T-helper 22 cell (primary cell): ENCODE results near the gene PLSCR2.
"Not testable (repeated sequence)": the region's sequence is repeated elsewhere in the genome, so short reads cannot be mapped to it uniquely, and the experiment has no call there.

Experiments
- DNase-seq: peaks from one replicate; pipeline ENCODE4 v3.0.0-alpha.2; 2020; ENCODE audit warnings: low read depth

PLSCR2 gene

DNA sequence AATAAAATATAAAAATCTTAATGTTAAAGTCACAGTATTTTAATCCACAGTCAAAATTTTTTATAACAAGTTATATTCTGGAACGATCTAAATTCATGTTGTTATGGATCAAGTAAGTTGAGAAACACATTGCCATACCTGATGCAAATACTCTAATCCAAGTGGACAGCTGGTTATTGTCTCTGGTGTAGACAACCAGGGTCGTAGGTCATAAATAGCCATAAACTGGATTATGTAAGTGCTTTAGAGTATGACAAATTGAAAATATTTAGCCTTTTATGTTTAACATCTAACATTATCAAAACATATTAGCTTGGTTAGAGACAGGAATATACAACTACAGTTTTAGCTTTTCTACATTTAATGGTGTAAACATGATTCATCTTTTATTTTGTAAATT lies 53.0 kb downstream of the PLSCR2 start:
- no peak for DNase-seq

DNA sequence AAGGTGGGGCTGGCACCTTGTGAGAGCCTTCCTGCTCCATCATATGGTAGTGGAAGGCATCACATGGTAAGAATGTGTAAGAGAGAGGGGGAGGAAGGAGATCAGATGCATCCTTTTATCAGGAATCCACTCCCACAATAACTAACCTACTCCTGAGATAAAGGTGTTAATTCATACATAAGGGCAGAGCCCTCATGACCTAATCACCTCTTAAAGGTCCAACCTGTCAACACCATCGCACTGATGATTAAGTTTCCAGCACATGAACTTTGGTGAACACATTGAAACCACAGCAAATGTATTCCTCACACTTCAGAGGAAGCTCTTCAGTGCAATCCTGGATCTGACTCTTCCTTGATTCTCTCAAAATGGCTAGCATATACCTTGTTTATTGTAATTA lies 55.4 kb downstream of the PLSCR2 start:
- no peak for DNase-seq

DNA sequence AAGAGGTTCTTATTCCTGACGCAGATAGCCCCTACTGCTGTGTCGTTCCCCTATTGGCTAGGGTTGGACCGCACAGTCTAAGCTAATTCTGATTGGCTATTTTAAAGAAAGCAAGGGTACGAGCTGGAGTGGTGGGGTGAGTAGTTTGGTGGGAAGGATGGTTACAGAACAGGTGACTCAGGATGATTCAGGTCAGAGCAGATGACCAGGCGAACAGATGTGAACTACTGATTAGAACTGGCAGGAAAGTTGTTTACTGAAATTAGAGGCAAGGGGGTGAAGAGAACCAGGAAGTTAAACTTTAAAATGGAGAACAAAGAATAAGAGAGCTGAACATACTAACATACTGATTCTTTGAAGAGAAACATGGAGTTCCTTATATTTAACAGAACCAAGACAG lies 56.6 kb downstream of the PLSCR2 start:
- DNase-seq: not testable (repeated sequence)

DNA sequence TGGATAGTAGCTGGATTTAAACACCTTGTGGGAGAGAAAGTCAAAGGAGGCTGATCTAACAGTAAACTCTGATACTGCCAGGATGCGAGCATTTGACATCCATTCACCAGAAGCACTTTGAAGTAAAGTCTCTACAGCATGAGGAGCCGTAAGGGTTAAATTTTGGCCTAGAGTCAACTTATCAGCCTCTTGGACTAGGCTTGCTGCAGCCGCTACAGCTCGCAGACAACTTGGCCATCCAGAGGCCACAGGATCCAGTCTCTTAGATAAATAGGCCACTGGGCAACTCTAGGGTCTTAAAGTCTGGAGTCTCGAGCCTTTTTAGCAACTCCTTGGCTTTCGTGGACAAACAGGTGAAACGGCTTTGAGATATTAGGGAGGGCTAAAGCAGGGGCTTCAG lies 61.4 kb downstream of the PLSCR2 start:
- no peak for DNase-seq

DNA sequence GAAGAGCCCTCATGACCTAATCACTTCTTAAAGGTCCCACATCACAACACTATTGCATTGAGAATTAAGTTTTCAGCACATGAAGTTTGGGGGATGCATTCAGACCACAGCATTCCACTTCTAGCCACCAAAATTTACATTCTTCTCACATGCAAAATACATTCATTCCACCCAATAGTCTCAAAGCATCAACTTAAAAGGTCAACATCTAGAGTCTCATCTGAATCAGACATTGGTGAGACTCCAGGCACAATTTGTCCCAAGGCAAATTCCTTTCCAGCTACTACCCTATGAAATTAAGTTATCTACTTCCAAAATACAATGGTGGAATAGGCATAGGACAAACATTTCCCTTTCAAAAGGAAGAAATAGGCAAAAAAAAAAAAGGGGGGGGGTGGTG lies 64.9 kb downstream of the PLSCR2 start:
- no peak for DNase-seq

DNA sequence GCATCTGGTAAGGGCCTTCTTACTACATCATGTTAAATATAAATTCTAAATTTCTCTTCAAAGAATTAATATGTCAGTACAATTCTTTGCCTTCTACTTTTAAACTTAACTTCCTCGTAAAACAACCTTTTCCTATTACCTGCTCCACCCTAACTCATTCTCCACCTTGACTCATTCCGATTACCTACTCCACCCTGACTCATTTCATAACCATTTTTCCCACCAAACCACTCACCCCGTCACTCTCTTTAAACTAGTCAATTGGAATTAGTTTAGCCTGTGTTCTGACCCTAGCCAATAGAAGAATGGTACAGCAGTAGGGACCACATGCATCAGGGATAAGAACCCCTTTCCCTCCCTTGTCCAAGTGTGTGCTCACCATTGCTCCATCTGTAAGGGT lies 65.6 kb downstream of the PLSCR2 start:
- no peak for DNase-seq

DNA sequence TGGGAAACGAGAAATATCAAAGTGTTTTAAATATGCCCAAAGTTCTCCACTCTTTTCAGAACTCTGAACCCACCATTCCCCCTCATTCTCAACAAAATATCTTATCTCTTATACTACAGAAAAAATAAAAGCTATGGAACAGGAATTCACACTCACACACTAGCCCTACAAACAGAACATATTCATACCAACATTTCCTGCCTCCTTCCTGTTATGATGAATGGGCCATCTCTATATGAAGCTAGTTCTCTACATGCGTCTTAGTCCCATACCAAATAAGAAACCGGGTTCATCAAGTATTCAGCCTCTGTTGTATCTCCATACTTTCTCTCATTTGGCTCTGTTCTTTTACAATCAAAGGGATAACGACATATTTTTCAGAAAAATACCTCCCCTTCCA lies 72.6 kb downstream of the PLSCR2 start:
- DNase-seq: no peak

DNA sequence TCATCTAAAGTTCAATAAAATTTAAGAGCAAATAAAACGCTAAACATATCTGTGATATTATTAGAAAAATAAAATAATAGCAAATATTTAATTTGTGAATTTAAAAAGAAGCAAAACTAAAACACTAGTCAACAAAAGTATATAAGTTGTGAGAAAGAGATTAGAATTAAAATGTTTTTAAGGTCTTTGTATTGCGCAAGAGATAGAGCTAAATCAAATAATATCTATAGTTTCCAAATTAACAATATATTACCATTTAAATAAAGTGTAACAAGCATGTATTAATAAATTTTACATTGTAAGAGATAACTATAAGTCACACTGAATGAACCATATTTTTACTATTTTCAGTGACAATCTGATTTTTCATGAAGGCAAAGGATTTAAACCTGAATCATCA lies 74.2 kb downstream of the PLSCR2 start:
- DNase-seq: no peak

DNA sequence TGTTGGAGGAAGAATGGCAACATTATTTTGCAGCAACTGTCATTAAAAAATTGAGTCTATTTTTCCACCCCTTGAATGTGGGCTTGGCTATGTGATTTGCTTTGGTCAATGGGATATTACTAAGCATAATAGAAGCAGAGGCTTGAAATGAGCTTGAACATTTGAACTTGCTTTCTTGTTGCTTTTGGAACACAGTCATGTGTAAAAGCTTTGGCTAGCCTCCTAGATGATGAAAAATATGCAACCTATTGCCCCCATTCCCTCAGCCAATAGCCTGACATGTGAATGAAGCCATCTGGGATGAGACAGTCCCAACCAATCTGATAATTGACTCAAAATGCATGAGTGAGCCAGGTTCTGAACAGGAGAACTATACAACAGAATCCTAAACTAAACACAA lies 78.4 kb downstream of the PLSCR2 start:
- DNase-seq: no peak

DNA sequence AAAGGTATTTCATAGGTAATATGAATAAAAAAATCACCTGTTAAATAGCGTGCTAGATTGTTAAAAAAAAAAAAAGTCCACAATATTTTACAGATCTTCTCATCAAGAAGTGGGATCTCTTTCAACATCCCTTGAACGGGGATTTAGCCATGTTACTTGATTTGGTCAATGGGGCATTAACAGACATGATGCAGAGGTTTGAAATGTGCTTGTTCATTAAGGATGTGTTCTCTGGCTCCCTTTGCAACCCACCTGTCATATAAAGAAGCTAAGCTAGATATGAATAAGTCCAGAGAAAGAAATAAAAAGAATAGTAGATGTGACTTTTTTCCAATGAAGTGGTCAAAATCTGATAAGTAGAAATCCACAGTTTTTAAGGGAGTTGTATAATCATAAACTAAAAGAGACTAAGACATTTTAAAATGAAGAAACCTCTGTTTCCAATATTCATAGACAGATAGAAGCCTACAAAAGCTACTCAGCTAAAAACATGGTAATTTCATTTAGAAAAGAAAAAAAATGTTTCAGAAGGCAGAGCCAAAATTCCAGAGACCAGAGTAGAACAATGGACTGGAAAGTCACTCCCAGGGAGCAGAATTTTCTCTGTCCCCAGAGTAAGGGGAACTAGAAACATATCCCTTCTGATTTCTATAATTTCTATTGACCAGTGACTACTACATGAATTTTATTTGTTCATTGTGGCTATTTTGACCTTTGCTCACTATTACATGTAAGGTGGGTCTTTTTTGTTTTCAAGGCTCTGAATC lies 79.2 kb downstream of the PLSCR2 start:
- no peak for DNase-seq

DNA sequence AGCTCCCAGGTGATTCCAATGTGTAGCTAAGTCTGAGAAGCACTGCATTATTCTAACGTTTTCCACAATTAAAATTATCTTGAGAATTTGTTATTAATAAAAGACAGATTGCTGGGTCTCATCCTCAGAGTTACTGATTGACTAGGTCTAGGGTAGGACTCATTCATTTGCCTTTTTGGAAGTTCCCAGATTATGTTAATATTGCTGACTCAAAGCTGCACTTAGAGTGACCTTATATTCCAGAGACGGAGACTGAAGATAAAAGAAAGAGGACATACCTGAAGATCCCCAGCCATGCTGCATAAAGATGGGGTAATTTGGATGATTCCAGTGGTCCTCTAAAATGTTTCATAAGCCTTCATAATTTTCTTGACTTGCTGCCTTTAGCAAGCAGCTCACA lies 81.8 kb downstream of the PLSCR2 start:
- DNase-seq: no peak

DNA sequence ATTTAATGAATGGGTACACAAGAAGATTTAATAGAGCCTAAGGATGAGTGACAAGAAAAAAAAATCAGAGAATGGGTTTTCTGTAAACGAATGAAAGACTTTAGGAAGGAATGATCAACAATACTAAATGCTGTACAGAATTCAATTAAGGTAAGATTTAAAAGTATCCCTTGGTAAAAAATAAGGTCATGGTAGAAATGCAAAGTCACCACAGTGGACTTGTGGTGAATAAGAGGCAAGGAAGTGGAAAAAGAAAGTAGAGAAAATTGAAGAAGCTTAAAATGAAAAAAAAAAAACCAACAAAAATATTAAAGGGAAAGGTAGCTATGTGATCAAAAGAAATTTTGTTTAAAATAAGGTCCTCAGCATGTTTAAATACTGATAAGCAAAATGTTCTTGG lies 82.4 kb downstream of the PLSCR2 start:
- DNase-seq: no peak

DNA sequence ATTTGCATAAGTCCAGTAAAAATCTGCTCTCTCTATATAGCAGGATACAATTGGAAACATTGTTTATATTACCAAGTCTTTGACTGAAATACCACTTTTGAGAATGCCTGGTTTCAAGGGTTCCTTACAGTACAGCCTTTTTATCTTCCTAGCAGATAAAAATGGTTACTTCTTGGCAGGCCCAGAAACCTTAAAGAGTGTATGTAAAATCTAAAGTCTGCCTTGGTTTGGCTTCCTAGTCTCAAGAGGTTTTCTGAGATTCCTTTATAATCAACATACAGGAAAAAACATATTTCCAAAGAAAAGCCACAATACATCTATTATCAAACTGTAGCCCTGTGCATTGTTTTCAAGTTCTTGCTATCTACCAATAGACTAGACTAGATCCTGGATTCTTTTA lies 84.6 kb downstream of the PLSCR2 start:
- no peak for DNase-seq
